IPS DF 6.9 (cell line): Measurements from ENCODE around the gene GBP1.
"Not testable (repeated sequence)": the region's sequence is repeated elsewhere in the genome, so short reads cannot be mapped to it uniquely, and the experiment has no call there.

ENCODE experiments used
- DNase-seq: peaks from one replicate; pipeline ENCODE4 v3.0.0-alpha.2; 2013; ENCODE audit warnings: low read depth, low spot score
- H3K27ac ChIP-seq: one replicate; pipeline ENCODE4 v1.5.1; 2013; ENCODE audit warnings: low read length, control low read depth
- H3K27me3 ChIP-seq: 2 replicates; pipeline ENCODE4 v1.6.1; 2013; ENCODE audit warnings: mild to moderate bottlenecking, low read length; ENCODE audit not compliant: control insufficient read depth, insufficient read depth
- H3K36me3 ChIP-seq: 2 replicates; pipeline ENCODE4 v1.6.1; 2013; ENCODE audit warnings: low read length; ENCODE audit not compliant: control insufficient read depth, insufficient read depth
- H3K4me1 ChIP-seq: 2 replicates; pipeline ENCODE4 v1.6.1; 2013; ENCODE audit warnings: low read length; ENCODE audit not compliant: control insufficient read depth, insufficient read depth
- H3K4me3 ChIP-seq: 2 replicates; pipeline ENCODE4 v1.5.1; 2013; ENCODE audit warnings: mild to moderate bottlenecking, low read length
- H3K9me3 ChIP-seq: 2 replicates; pipeline ENCODE4 v1.6.1; 2013; ENCODE audit warnings: low read length, inconsistent platforms; ENCODE audit not compliant: control insufficient read depth, insufficient read depth
- WGBS: extraction: QIAGEN DNeasy Blood & Tissue Kit; methylation state at CpG from one replicate; pipeline ENCODE4 v1.1.7; 2013; ENCODE audit warnings: mixed read lengths, missing lambda C conversion rate; ENCODE audit not compliant: insufficient read length, insufficient coverage; 5-methylcytosine and 5-hydroxymethylcytosine counted together

The GBP1 gene

DNA sequence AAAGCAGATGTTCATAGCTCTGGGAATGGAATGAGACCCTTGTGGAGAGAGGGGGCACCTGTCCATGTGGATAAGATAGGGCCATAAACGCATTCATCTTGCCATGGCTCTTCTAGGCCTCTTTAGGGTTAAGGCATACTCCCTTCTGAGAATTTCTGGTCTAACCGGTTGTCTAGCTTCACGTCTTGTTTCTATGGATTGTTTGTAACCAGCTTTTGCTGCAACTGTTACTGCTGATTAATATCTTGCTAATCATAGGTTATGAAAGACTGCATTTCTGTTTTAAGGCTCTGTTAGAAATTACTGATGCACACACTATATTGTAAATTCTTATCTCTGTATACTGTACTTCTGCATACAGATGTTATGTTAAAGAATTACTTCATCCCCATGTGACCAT, 46.7 kb downstream of the GBP1 start:
- H3K27ac ChIP-seq, H3K4me3 ChIP-seq, H3K36me3 ChIP-seq, H3K9me3 ChIP-seq, DNase-seq, H3K27me3 ChIP-seq, H3K4me1 ChIP-seq: not testable (repeated sequence)
- WGBS: no CpG with 5 or more reads among the region's 3 CpGs

DNA sequence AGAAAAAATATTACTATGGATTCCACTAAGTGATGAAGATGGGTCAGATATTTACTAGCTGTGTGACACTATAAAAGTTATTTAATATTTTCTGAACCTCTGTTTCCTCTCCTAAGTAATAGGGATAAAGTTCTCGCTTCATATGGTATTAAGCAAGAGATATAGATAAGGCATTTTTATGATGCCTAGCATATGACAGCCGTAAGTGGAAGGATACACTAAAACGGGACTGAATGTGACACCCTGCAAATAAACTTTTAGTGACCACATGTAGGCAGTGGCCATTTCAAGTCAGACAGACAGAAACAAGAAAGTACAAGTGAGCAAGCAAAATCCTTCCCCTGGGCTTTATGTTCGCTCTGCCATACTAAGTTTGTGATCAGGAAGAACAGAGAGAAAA, 56.5 kb downstream of the GBP1 start:
- no peaks in the 10 kb centered on the region for H3K36me3 ChIP-seq
- no peaks in the 10 kb centered on the region for H3K27me3 ChIP-seq
- H3K27ac ChIP-seq: no peak overlapping the region
- H3K4me3 ChIP-seq: no peak overlapping the region
- WGBS: no CpG with 5 or more reads among the region's 4 CpGs
- no peaks in the 10 kb centered on the region for H3K4me1 ChIP-seq
- no peak for DNase-seq
- H3K9me3 ChIP-seq: no peaks in the 10 kb centered on the region

DNA sequence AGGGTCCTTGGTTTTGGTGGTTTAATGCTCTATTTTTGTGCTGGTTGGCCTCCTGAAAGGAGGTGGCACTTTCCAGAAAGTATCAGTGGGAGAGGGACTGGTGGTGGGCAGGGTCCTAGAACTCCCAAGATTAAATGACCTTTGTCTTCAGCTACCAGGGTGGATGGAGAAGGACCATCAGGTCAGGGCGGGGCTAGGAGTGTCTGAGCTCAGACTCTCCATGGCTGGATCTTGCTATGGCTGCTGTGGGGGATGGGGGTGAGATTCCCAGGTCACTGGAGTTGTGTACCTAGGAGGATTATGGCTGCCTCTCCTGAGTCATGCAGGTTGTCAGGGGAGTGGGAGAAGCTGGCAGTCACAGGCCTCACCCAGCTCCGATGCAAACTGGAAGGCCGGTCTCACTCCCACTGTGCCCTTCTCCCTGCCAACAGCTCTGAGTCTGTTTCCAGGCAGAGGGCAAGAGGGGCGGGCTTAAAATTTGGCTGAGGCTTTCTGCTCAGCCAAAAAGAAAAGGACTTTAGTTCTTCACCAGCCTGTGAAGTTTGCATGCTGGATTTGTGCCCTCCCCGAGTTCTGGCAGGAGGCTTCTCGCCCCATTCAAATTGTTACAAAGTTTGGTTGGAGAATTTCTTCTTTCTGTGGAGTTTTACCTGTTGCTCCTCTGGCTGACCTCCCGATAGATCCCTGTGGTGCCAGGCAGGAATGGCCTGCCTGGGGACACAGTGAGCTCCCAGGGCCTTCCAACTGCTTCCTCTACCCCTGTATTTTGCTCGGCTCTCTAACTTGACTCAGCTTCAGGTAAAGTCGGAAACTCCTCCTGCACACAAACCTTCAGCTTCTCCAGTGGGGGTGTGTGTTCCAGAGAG, 59.5 kb downstream of the GBP1 start:
- Histone ChIP-seq H3K9me3 (no peaks in the 10 kb centered on the region), H3K27ac (no peak overlapping the region), H3K4me1 (no peaks in the 10 kb centered on the region; the same call in 1 of the 2 replicates), H3K4me3 (no peak overlapping the region), H3K36me3 (no peaks in the 10 kb centered on the region), H3K27me3 (no peaks in the 10 kb centered on the region)
- no CpG with 5 or more reads among the region's 9 CpGs for WGBS
- DNase-seq: no peak
